ENCODE measurements around the gene HECTD1.
A peak's percentile ranks its signal among the peaks of the same experiment; 100 is the strongest.
"Not testable (repeated sequence)": the region's sequence is repeated elsewhere in the genome, so short reads cannot be mapped to it uniquely, and the experiment has no call there.

Gene HECTD1

DNA sequence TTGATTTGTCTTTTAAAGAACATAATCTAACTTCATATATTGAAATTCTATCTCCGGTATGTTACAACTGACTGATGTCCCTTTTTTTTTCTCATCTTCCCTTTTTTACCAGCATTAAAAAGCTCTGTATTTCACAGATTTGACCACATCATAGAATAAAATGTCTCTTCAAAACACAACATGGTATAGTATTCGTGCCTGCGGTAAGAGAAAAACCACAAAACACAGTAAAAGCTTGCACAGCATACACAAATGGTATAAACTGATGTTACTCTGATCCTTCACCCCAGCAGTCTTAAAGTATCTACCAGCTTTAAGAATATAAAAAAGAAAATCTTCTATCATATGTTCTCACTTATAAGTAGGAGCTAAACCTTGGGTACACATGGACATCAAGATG lies 83.4 kb downstream of the HECTD1 start:
- Mint-ChIP-seq H3K27me3 (no peaks in the 10 kb centered on the region), H3K36me3 (ENCODE audit: low read depth) (peaks cover 68% of the 10 kb centered on the region), H3K9me3 (no peaks in the 10 kb centered on the region), H3K4me3 (no peak overlapping the region), H3K4me1 (ENCODE audit: low read depth) (peaks cover 28% of the 10 kb centered on the region), H3K27ac (no peak overlapping the region)

GRCh38 chr14:31122921-31123320 lies 84.7 kb downstream of the HECTD1 start:
- Mint-ChIP-seq H3K4me1 (ENCODE audit: low read depth) (peaks cover 17% of the 10 kb centered on the region), H3K27me3 (no peaks in the 10 kb centered on the region), H3K36me3 (ENCODE audit: low read depth) (peaks cover 66% of the 10 kb centered on the region), H3K9me3 (no peaks in the 10 kb centered on the region), H3K4me3 (no peak overlapping the region), H3K27ac (no peak overlapping the region)

DNA sequence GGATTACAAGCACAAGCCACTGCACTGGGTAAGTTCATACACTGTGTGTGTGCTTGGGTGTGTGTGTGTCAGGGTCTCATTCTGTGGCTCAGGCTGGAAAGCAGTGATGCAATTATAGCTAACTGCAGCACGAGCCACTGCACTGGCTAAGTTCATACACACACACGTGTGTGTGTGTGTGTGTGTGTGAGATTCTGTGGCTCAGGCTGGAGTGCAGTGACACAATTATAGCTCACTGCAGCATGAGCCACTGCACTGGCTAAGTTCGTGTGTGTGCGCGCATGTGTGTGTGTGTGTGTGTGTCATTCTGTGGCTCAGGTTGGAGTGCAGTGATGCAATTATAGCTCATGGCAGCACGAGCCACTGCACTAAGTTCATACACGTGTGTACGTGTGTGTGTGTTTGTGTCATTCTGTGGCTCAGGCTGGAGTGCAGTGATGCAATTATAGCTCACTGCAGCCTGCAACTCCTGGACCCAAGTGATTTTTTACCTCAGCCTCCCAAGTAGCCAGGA lies 85.4 kb downstream of the HECTD1 start:
- no peaks in the 10 kb centered on the region for H3K9me3 Mint-ChIP-seq
- peaks cover 65% of the 10 kb centered on the region for H3K36me3 Mint-ChIP-seq (ENCODE audit: low read depth)

GRCh38 chr14:31118892-31119291 lies 88.7 kb downstream of the HECTD1 start:
- Mint-ChIP-seq H3K27me3 (no peaks in the 10 kb centered on the region), H3K36me3 (ENCODE audit: low read depth) (peaks cover 75% of the 10 kb centered on the region), H3K27ac (no peak overlapping the region), H3K9me3 (no peaks in the 10 kb centered on the region), H3K4me3 (no peak overlapping the region), H3K4me1 (ENCODE audit: low read depth) (no peaks in the 10 kb centered on the region)

More for the DNA sequence above, 85.4 kb downstream of the HECTD1 start:
- Mint-ChIP-seq H3K4me1 (ENCODE audit: low read depth) (peaks cover 11% of the 10 kb centered on the region), H3K27ac (no peak overlapping the region), H3K27me3 (no peaks in the 10 kb centered on the region), H3K4me3 (no peak overlapping the region)

GRCh38 chr14:31113794-31114193 lies 93.8 kb downstream of the HECTD1 start:
- no peaks in the 10 kb centered on the region for H3K9me3 Mint-ChIP-seq
- H3K27ac Mint-ChIP-seq: no peak overlapping the region
- H3K36me3 Mint-ChIP-seq (ENCODE audit: low read depth): peaks cover 76% of the 10 kb centered on the region
- no peaks in the 10 kb centered on the region for H3K4me1 Mint-ChIP-seq (ENCODE audit: low read depth)
- H3K27me3 Mint-ChIP-seq: no peaks in the 10 kb centered on the region
- no peak overlapping the region for H3K4me3 Mint-ChIP-seq

- H3K4me1 Mint-ChIP-seq (ENCODE audit: low read depth): peaks cover 10% of the 10 kb centered on the region
- H3K4me3 Mint-ChIP-seq: no peak overlapping the region
- no peak overlapping the region for H3K27ac Mint-ChIP-seq
- H3K36me3 Mint-ChIP-seq (ENCODE audit: low read depth): peaks cover 66% of the 10 kb centered on the region
- H3K27me3 Mint-ChIP-seq: no peaks in the 10 kb centered on the region
- H3K9me3 Mint-ChIP-seq: no peaks in the 10 kb centered on the region
Measured at GRCh38 chr14:31110872-31111271, 96.7 kb downstream of the HECTD1 start.

GRCh38 chr14:31109257-31109656 lies 98.3 kb downstream of the HECTD1 start:
- Mint-ChIP-seq H3K9me3 (no peaks in the 10 kb centered on the region), H3K27ac (no peak overlapping the region), H3K27me3 (no peaks in the 10 kb centered on the region), H3K4me1 (ENCODE audit: low read depth) (peaks cover 10% of the 10 kb centered on the region), H3K4me3 (no peak overlapping the region), H3K36me3 (ENCODE audit: low read depth) (peaks cover 70% of the 10 kb centered on the region)

GRCh38 chr14:31106768-31107167 lies 100.8 kb downstream of the HECTD1 start:
- H3K27ac Mint-ChIP-seq: peak overlapping the region; percentile 11
- peaks cover 72% of the 10 kb centered on the region for H3K36me3 Mint-ChIP-seq (ENCODE audit: low read depth)
- H3K27me3 Mint-ChIP-seq: no peaks in the 10 kb centered on the region
- H3K4me3 Mint-ChIP-seq: no peak overlapping the region
- peaks cover 10% of the 10 kb centered on the region for H3K4me1 Mint-ChIP-seq (ENCODE audit: low read depth)
- no peaks in the 10 kb centered on the region for H3K9me3 Mint-ChIP-seq

DNA sequence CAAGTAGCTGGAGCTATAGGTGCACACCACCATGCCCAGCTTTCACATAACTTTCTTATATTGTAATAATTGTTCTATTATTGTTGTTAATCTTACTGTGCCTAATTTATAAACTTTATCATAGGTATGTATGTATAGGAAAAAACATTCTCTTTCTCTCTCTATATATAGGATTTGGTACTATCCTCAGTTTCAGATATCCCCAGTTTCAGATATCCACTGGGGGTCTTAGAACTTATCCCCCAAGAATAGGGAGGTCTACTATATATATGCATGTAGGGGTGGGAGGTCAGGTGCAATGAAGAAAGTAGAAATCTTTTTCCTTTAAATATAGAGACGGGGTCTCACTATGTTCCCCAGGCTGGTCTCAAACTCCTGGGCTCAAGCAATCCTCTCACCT lies 110.5 kb downstream of the HECTD1 start:
- no peak overlapping the region for H3K27ac Mint-ChIP-seq
- H3K4me1 Mint-ChIP-seq (ENCODE audit: low read depth): no peaks in the 10 kb centered on the region
- H3K36me3 Mint-ChIP-seq (ENCODE audit: low read depth): peaks cover 38% of the 10 kb centered on the region

DNA sequence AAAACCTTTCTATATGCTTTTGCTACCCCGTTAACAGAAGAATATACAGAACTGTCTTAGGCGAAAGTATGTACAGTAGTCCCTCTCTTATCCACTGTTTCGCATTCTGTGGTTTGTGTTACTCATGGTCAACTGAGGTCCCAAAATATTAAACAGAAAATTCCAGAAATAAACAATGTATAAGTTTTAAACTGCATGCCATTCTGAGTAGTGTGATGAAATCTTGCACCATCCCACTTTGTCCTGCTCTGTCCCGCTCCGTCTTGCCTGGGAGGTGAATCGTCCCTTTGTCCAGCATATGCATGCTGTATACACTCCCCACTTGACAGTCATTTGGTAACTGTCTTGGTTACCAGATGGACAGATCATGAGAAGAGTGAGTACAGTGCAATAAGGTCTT lies 111.3 kb downstream of the HECTD1 start:
- H3K36me3 Mint-ChIP-seq (ENCODE audit: low read depth): peaks cover 30% of the 10 kb centered on the region
- no peaks in the 10 kb centered on the region for H3K27me3 Mint-ChIP-seq
- no peak overlapping the region for H3K27ac Mint-ChIP-seq
- no peaks in the 10 kb centered on the region for H3K9me3 Mint-ChIP-seq
- no peak overlapping the region for H3K4me3 Mint-ChIP-seq
- no peaks in the 10 kb centered on the region for H3K4me1 Mint-ChIP-seq (ENCODE audit: low read depth)

More for the DNA sequence above, 110.5 kb downstream of the HECTD1 start:
- no peak overlapping the region for H3K4me3 Mint-ChIP-seq
- H3K9me3 Mint-ChIP-seq: no peaks in the 10 kb centered on the region
- H3K27me3 Mint-ChIP-seq: no peaks in the 10 kb centered on the region

- H3K9me3 Mint-ChIP-seq; H3K27ac Mint-ChIP-seq; H3K27me3 Mint-ChIP-seq; H3K4me1 Mint-ChIP-seq (ENCODE audit: low read depth); H3K4me3 Mint-ChIP-seq: not testable (repeated sequence)
- H3K36me3 Mint-ChIP-seq (ENCODE audit: low read depth): peaks cover 25% of the 10 kb centered on the region
Measured at GRCh38 chr14:31095817-31096216, 111.8 kb downstream of the HECTD1 start.

DNA sequence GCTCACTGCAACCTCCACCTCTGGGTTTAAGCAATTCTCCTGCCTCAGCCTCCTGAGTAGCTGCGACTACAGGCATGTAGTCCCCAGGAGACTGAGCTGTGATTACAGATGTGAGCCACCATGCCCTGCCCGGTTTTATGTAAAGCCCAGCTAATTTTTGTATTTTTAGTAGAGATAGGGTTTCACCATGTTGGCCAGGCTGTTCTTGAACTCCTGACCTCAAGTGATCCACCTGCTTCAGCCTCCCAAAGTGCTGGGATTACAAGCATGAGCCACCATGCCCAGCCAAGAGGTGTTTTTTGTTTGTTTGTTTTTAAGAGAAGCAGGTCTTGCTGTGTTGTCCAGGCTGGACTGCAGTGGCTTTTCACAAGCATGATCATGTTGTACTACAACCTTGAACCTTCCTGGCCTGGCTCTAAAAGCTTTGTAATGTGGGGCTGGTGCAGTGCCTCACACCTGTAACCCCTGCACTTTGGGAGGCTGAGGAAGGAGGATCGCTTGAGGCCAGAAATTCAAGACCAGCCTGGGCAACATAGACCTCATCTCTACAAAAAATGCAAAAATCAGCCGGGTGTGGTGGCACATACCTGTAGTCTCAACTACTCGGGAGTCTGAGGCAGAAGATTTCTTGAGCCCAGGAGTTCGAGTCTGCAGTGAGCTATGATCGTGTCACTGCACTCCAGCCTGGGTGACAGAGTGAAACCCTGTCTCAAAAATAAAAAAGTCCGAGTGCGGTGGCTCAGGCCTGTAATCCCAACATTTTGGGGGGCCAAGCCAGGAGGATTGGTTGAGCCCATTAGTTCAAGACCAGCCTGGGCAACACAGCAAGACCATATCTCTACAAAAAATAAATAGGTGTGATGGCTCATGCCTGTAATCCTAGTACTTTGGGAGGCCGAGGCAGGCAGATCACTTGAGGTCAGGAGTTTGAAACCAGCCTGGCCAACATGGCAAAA lies 113.4 kb downstream of the HECTD1 start:
- H3K27me3 Mint-ChIP-seq; H3K27ac Mint-ChIP-seq; H3K4me3 Mint-ChIP-seq; H3K9me3 Mint-ChIP-seq; H3K4me1 Mint-ChIP-seq (ENCODE audit: low read depth): not testable (repeated sequence)
- H3K36me3 Mint-ChIP-seq (ENCODE audit: low read depth): peaks cover 12% of the 10 kb centered on the region

DNA sequence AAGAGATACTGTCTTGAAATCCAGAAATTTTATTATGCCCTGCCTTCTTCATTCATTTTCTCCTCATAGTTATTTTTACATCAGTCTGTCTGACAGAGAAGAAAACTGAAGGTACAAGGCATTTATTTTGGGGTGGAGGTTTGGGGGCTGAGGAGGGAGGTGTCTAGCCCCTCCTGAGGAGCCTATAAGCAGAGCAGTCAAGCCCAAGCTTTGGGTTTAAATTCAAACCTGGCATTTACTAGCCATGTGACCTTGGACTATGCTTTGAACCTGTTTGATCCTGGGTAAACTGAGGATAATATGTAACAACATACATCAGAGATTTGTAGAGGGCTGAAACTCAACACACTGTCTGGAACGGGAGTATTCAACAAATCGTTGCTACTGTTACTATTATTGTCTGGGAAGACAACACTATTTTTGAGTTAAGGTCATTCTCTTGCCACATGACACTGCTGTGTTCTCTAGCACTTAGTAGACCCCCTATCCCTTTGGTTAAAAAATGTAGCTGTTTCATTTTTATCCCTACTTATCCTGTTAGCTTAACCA lies 115.4 kb downstream of the HECTD1 start:
- no peaks in the 10 kb centered on the region for H3K27me3 Mint-ChIP-seq
- no peaks in the 10 kb centered on the region for H3K9me3 Mint-ChIP-seq
- H3K36me3 Mint-ChIP-seq (ENCODE audit: low read depth): no peaks in the 10 kb centered on the region
- no peak overlapping the region for H3K27ac Mint-ChIP-seq
- no peaks in the 10 kb centered on the region for H3K4me1 Mint-ChIP-seq (ENCODE audit: low read depth)
- H3K4me3 Mint-ChIP-seq: no peak overlapping the region

GRCh38 chr14:31090883-31091764 lies 116.5 kb downstream of the HECTD1 start:
- Mint-ChIP-seq H3K4me1 (ENCODE audit: low read depth) (no peaks in the 10 kb centered on the region), H3K36me3 (ENCODE audit: low read depth) (no peaks in the 10 kb centered on the region), H3K4me3 (no peak overlapping the region), H3K9me3 (no peaks in the 10 kb centered on the region), H3K27me3 (no peaks in the 10 kb centered on the region), H3K27ac (no peak overlapping the region)

DNA sequence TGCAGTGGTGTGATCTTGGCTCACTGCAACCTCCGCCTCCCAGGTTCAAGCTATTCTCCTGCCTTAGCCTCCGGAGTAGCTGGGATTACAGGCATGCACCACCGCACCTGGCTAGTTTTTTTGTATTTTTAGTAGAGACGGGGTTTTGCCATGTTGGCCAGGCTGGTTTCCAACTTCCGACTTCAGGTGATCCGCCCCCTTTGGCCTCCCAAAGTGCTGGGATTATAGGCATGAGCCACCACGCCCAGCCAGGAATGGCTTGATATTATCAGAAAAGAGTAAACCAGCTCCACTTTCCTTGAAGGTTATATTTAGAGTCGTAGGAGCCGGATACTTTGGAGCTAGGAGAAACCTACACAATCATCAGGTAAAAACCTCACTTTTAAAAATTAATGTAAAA lies 121.1 kb downstream of the HECTD1 start:
- H3K9me3 Mint-ChIP-seq; H3K27me3 Mint-ChIP-seq; H3K27ac Mint-ChIP-seq; H3K4me1 Mint-ChIP-seq (ENCODE audit: low read depth); H3K36me3 Mint-ChIP-seq (ENCODE audit: low read depth); H3K4me3 Mint-ChIP-seq: not testable (repeated sequence)
